Skeletal muscle tissue (tissue), 4 donors: ENCODE results near the gene PRPF4. TPM values are rescaled to one million over a fixed set of nuclear protein-coding genes. Genes with fewer than 3 reads are reported as not detected.

Experiments
- H3K27ac ChIP-seq: one replicate; pipeline ENCODE4 v1.7.0; 2013; ENCODE audit warnings: mild to moderate bottlenecking, low read depth, low read length, inconsistent platforms
- H3K27me3 ChIP-seq, 3 donors: one replicate each; pipeline ENCODE4 v1.7.0; 2013; ENCODE audit warnings: low read length in 3 of 3; ENCODE audit not compliant: control insufficient read depth in 3 of 3, insufficient read depth in 3 of 3
- H3K36me3 ChIP-seq, 3 donors: one replicate each; pipeline ENCODE4 v1.7.0; 2013; ENCODE audit warnings: low read length in 3 of 3; ENCODE audit not compliant: control insufficient read depth in 3 of 3, insufficient read depth in 3 of 3
- H3K4me1 ChIP-seq, 3 donors: one replicate each; pipeline ENCODE4 v1.7.0; 2013; ENCODE audit warnings: low read length in 3 of 3, mild to moderate bottlenecking in 3 of 3; ENCODE audit not compliant: control insufficient read depth in 3 of 3, insufficient read depth in 3 of 3
- H3K4me3 ChIP-seq, 3 donors: one replicate each; pipeline ENCODE4 v1.7.0; 2013; ENCODE audit warnings: low read length in 3 of 3
- H3K9ac ChIP-seq, 3 donors: one replicate each; pipeline ENCODE4 v1.7.0; 2013; ENCODE audit warnings: low read length in 3 of 3, mild to moderate bottlenecking in 3 of 3, moderate library complexity in 2 of 3, low read depth in 1 of 3
- H3K9me3 ChIP-seq, 3 donors: one replicate each; pipeline ENCODE4 v1.7.0; 2013; ENCODE audit warnings: low read length in 3 of 3; ENCODE audit not compliant: control insufficient read depth in 3 of 3
- total RNA-seq: library from RNA; depleted of rRNA; stranded (reverse); fragments of >200 nt; gene quantifications from one replicate; pipeline ENCODE4 v1.2.3, GENCODE V29; 2014
- donor health status: Osteomylitis.

The PRPF4 gene
- total RNA-seq, 1 donor from 2014 or later, result 19.3 TPM

DNA sequence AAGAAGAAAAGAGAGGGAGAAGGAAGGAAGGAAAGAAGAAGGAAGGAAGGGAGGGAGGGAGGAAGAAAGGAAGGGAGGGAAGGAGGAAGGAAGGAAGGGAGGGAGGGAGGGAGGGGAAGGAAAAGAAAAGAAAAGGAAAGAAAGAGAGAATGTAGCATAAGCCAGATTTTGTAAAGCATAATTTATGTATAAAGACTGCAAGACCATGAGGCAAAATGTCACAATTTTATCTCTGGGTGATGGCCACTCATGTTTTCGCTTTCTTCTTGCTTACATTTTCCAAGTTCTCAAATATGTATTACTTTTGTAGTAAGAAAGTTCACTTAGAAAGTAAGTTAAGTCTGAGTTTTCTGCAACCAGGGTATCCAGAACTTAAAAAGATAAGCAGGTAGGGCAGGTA, 31.1 kb downstream of the PRPF4 start:
- Histone ChIP-seq H3K4me3 (no peak overlapping the region), H3K36me3 (no peaks in the 10 kb centered on the region), H3K9ac (no peak overlapping the region)

GRCh38 chr9:113307396-113307975, 32.0 kb downstream of the PRPF4 start:
- no peaks in the 10 kb centered on the region for H3K36me3 ChIP-seq
- H3K9ac ChIP-seq, result no peak overlapping the region
- H3K27me3 ChIP-seq, result peaks cover 0 to 3% (median 2%) of the 10 kb centered on the region in 3 donors
- H3K9me3 ChIP-seq, result no peaks in the 10 kb centered on the region
- H3K4me3 ChIP-seq, result no peak overlapping the region
- H3K27ac ChIP-seq, result no peak overlapping the region
- no peaks in the 10 kb centered on the region for H3K4me1 ChIP-seq

More for the DNA sequence above, 31.1 kb downstream of the PRPF4 start:
- Histone ChIP-seq H3K9me3 (no peaks in the 10 kb centered on the region), H3K4me1 (no peaks in the 10 kb centered on the region), H3K27me3 (peaks cover 0 to 3% (median 2%) of the 10 kb centered on the region in 3 donors), H3K27ac (no peak overlapping the region)

DNA sequence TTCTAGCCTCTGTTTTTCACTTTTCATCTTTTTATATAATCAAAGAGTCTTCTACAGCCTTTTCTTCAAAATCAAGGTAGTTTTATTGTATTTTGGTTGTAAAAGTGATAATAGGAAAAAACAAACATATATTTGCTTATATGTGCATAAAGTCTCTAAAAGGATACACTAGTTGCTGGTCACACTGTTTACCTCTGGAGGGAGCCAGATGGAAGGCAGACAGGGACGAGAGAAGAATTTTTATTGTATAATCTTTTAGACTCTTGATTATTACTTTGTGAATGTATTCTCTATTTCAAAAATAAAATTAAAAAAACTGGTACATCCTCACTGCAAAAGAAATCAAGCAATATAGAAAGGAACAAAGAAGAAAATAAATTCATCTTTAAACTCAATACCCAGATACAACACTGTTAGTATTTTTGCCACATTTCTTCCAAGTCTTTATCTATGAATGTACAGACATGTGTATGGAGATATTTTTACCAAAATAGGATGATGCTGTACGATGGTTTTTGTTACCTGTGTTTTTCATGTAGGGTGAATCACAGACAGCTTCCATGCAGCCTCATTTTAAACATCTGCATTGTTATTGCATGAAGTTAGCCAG, 33.9 kb downstream of the PRPF4 start:
- Histone ChIP-seq H3K9ac (no peak overlapping the region), H3K27ac (no peak overlapping the region), H3K36me3 (no peaks in the 10 kb centered on the region), H3K4me3 (no peak overlapping the region), H3K27me3 (peaks cover 0 to 3% (median 2%) of the 10 kb centered on the region in 3 donors), H3K9me3 (no peaks in the 10 kb centered on the region), H3K4me1 (no peaks in the 10 kb centered on the region)

- Histone ChIP-seq H3K4me1 (no peaks in the 10 kb centered on the region), H3K4me3 (no peak overlapping the region), H3K9ac (no peak overlapping the region), H3K27ac (peak overlapping the region; percentile 19), H3K36me3 (no peaks in the 10 kb centered on the region), H3K9me3 (no peaks in the 10 kb centered on the region), H3K27me3 (peaks cover 0 to 3% (median 2%) of the 10 kb centered on the region in 3 donors)
These were observed 35.1 kb downstream of the PRPF4 start for GRCh38 chr9:113310538-113310937.

GRCh38 chr9:113311961-113312360, 36.5 kb downstream of the PRPF4 start:
- H3K27me3 ChIP-seq, result peaks cover 0 to 3% (median 2%) of the 10 kb centered on the region in 3 donors
- peaks cover 0 to 4% (median 0%) of the 10 kb centered on the region in 3 donors for H3K36me3 ChIP-seq

DNA sequence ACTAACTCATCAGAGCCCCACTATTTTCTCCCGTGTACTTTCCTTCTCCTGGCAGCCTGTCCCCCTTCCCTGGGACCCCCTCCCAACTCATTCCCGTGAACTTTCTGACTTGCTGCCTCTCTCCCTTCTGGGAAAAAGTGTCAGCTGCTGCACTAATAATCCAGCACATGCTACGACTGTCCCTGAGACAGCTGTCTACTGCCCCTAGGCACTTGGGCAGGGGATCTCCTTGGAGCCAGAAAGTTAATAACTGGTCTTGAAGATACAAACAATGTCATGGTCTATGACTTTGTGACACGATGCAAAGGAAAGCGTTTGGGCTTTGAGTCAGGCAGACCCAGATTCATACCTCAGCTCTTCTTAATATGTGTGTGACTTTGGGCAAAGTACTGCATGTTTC, 37.8 kb downstream of the PRPF4 start:
- H3K4me1 ChIP-seq, result no peaks in the 10 kb centered on the region
- H3K27ac ChIP-seq, result no peak overlapping the region
- no peak overlapping the region for H3K9ac ChIP-seq
- H3K4me3 ChIP-seq, result no peak overlapping the region
- H3K9me3 ChIP-seq, result no peaks in the 10 kb centered on the region
- H3K27me3 ChIP-seq, result no peaks in the 10 kb centered on the region
- H3K36me3 ChIP-seq, result peaks cover 0 to 4% (median 0%) of the 10 kb centered on the region in 3 donors

More at GRCh38 chr9:113311961-113312360, 36.5 kb downstream of the PRPF4 start:
- H3K4me3 ChIP-seq, result no peak overlapping the region
- H3K27ac ChIP-seq, result no peak overlapping the region
- no peak overlapping the region for H3K9ac ChIP-seq
- H3K9me3 ChIP-seq, result no peaks in the 10 kb centered on the region
- H3K4me1 ChIP-seq, result no peaks in the 10 kb centered on the region

DNA sequence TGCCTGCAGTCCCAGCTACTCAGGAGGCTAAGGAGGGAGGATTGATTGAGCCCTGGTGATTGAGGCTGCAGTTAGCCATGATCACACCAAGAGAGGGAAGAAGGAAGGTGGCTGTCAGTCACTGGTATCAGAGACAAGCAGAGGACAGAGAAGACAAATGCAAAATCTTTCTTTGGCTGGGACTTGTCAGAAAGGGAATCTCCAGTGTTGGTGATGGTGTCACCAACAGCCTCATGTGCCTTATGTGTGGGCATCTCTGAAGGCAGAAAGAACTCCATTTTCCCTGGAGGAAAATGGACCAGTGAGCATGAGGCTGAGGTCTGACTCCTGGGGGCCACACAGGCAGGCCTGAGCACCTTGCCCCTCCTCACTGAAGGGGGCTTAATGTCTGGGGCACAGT, 39.8 kb downstream of the PRPF4 start:
- Histone ChIP-seq H3K27me3 (no peaks in the 10 kb centered on the region), H3K4me3 (no peak overlapping the region), H3K27ac (no peak overlapping the region), H3K4me1 (no peaks in the 10 kb centered on the region), H3K36me3 (peaks cover 2 to 9% (median 4%) of the 10 kb centered on the region in 3 donors), H3K9ac (no peak overlapping the region), H3K9me3 (no peaks in the 10 kb centered on the region)

- H3K36me3 ChIP-seq, result peaks cover 4 to 11% (median 5%) of the 10 kb centered on the region in 3 donors
These were observed 40.6 kb downstream of the PRPF4 start for GRCh38 chr9:113316030-113316429.

DNA sequence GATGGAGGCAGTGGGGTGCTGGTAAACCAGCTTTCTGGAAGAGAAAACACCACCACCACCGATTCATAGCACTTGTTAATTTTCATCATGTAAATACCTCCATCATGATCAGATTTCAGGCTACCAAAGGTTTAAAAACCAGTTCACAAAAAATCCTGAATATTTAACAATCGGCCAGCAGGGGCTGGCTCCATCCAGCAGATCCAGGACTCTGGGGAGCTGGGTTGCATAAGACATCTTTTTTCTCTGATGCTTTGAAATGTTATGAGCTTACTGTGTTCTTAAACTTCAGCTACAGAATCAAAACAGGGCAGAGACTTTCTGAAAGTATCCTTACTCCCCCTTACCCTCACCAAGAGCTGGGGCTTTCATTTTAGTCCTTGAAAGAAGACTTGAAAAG, 42.3 kb downstream of the PRPF4 start:
- Histone ChIP-seq H3K36me3 (peaks cover 4 to 11% (median 5%) of the 10 kb centered on the region in 3 donors), H3K4me3 (no peak overlapping the region), H3K4me1 (no peaks in the 10 kb centered on the region), H3K27me3 (no peaks in the 10 kb centered on the region), H3K9ac (no peak overlapping the region), H3K9me3 (no peaks in the 10 kb centered on the region), H3K27ac (no peak overlapping the region)

More at GRCh38 chr9:113316030-113316429, 40.6 kb downstream of the PRPF4 start:
- Histone ChIP-seq H3K4me1 (no peaks in the 10 kb centered on the region), H3K27ac (no peak overlapping the region), H3K4me3 (no peak overlapping the region), H3K9ac (no peak overlapping the region), H3K27me3 (no peaks in the 10 kb centered on the region), H3K9me3 (no peaks in the 10 kb centered on the region)

- H3K4me1 ChIP-seq, result no peaks in the 10 kb centered on the region
- H3K9me3 ChIP-seq, result no peaks in the 10 kb centered on the region
- no peak overlapping the region for H3K27ac ChIP-seq
- H3K9ac ChIP-seq, result no peak overlapping the region
- H3K36me3 ChIP-seq, result peaks cover 4 to 11% (median 5%) of the 10 kb centered on the region in 3 donors
- H3K27me3 ChIP-seq, result no peaks in the 10 kb centered on the region
- no peak overlapping the region for H3K4me3 ChIP-seq
These were observed 43.6 kb downstream of the PRPF4 start for GRCh38 chr9:113319054-113319453.
